ENCODE data around the gene TBCD.
"Not testable (repeated sequence)": the region's sequence is repeated elsewhere in the genome, so short reads cannot be mapped to it uniquely, and the experiment has no call there.

TBCD gene

DNA sequence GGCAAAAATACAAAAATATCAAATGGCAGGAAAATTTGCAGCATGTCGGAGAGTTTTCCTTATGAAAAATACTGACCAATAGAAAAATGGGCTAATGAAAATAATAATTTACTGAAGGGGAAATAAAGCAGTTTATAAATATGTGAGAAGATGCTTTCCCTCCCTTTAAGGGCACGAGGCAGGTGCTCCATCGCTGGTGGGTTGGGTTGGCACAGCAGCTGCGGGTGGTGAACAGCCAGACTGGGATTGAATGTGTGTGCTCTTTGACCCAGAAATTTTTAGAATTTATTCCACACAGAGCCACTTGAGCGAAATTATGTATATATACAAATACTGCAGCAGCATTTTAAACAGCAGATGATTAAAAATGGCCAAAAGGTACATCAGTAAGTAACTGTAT lies 197.1 kb downstream of the TBCD start:
- Histone ChIP-seq H3K36me3 (ENCODE audit: control insufficient read depth, insufficient read depth, low read length) (peaks cover 6% of the 10 kb centered on the region; the same call in 1 of the 2 replicates), H3K4me1 (ENCODE audit: control insufficient read depth, insufficient read depth, low read length) (no peaks in the 10 kb centered on the region), H3K27me3 (ENCODE audit: control insufficient read depth, insufficient read depth, low read length) (no peaks in the 10 kb centered on the region), H3K9me3 (ENCODE audit: control insufficient read depth, insufficient read depth, low read length) (peaks cover 23% of the 10 kb centered on the region), H3K4me3 (ENCODE audit: low read length) (no peak overlapping the region), H3K27ac (ENCODE audit: low read length) (no peak overlapping the region)
- no CpG with 5 or more reads among the region's 5 CpGs for WGBS (ENCODE audit: insufficient coverage, insufficient read length)
- DNase-seq (ENCODE audit: low read depth, low spot score) = no peak

DNA sequence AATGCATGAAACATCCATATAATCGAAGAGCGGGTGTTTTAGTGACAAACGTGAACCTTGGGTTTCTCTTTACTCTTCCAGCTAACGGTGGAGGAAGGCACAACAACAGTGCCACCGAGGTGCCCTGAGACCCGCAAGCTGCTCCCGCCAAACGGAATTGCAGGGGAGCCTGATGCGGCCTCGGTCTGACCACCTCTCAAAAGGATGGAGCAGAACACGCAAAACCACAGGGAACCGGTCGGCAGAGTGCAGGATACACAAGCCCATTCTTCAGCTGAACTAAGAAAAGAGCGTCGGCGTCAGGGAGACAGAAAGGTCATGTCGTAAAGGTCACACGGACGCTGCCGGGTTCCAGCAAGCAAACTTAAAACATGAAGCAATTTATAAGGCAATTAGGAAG lies 197.5 kb downstream of the TBCD start:
- H3K27me3 ChIP-seq (ENCODE audit: control insufficient read depth, insufficient read depth, low read length) = no peaks in the 10 kb centered on the region
- no CpG with 5 or more reads among the region's 20 CpGs for WGBS (ENCODE audit: insufficient coverage, insufficient read length)
- DNase-seq (ENCODE audit: low read depth, low spot score) = no peak
- H3K4me1 ChIP-seq (ENCODE audit: control insufficient read depth, insufficient read depth, low read length) = no peaks in the 10 kb centered on the region
- H3K4me3 ChIP-seq (ENCODE audit: low read length) = no peak overlapping the region
- peaks cover 21% of the 10 kb centered on the region for H3K9me3 ChIP-seq (ENCODE audit: control insufficient read depth, insufficient read depth, low read length)
- H3K27ac ChIP-seq (ENCODE audit: low read length) = no peak overlapping the region
- peaks cover 6% of the 10 kb centered on the region; the same call in 1 of the 2 replicates for H3K36me3 ChIP-seq (ENCODE audit: control insufficient read depth, insufficient read depth, low read length)

DNA sequence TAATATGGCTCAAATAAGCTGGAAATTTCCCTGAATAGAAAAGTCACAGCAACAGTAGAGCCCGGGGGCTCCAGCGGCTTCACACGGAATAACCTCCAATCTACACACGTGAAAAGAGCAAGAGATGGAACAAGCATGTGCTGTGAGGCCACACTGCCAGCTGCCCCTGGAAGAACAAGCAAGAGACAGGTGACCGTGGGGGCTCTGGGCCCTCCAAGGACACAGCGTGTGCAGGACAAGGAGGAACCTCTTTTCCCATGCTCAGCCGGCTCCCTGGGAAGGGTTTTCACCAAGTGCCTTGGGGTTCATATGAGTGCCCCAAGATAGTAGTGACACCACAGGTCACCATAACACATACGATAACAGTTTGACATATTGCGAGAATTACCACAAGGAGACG lies 198.1 kb downstream of the TBCD start:
- Histone ChIP-seq H3K36me3 (ENCODE audit: control insufficient read depth, insufficient read depth, low read length) (peaks cover 6% of the 10 kb centered on the region; the same call in 1 of the 2 replicates), H3K27ac (ENCODE audit: low read length) (no peak overlapping the region), H3K9me3 (ENCODE audit: control insufficient read depth, insufficient read depth, low read length) (peaks cover 19% of the 10 kb centered on the region), H3K4me1 (ENCODE audit: control insufficient read depth, insufficient read depth, low read length) (no peaks in the 10 kb centered on the region), H3K4me3 (ENCODE audit: low read length) (no peak overlapping the region), H3K27me3 (ENCODE audit: control insufficient read depth, insufficient read depth, low read length) (no peaks in the 10 kb centered on the region)
- WGBS (ENCODE audit: insufficient coverage, insufficient read length) = no CpG with 5 or more reads among the region's 10 CpGs
- no peak for DNase-seq (ENCODE audit: low read depth, low spot score)

DNA sequence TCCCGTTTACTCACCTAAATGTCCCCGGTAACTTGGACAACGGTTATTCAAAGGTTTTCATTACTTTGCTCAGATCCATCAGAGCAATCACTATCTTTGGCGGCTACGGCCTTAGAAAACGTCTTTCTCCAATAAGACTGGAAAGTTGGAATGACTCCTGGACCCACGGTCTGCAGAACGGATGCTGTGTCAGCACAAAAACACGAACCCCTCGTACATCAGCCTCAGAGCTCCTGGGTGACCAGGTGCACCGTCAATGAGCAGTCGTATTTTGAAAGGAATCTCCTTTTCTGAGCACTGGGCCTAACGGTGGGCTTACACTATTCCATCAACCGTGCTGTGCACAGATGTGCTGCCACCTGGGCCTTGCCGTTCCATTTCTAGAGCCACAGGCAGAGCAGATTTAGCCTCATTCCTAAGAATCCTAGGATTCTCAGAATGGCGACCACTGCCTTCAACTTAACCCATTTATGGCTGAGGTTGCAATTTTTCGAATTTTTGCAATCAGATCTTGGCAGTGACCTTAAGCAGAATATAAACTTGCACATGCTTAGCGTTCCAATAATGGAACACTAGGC lies 198.7 kb downstream of the TBCD start:
- DNase-seq (ENCODE audit: low read depth, low spot score) = no peak
- H3K27me3 ChIP-seq (ENCODE audit: control insufficient read depth, insufficient read depth, low read length) = no peaks in the 10 kb centered on the region
- H3K36me3 ChIP-seq (ENCODE audit: control insufficient read depth, insufficient read depth, low read length) = peaks cover 6% of the 10 kb centered on the region; the same call in 1 of the 2 replicates
- no peaks in the 10 kb centered on the region for H3K4me1 ChIP-seq (ENCODE audit: control insufficient read depth, insufficient read depth, low read length)
- peaks cover 18% of the 10 kb centered on the region for H3K9me3 ChIP-seq (ENCODE audit: control insufficient read depth, insufficient read depth, low read length)
- H3K27ac ChIP-seq (ENCODE audit: low read length) = no peak overlapping the region
- no peak overlapping the region for H3K4me3 ChIP-seq (ENCODE audit: low read length)
- WGBS (ENCODE audit: insufficient coverage, insufficient read length) = no CpG with 5 or more reads among the region's 18 CpGs

GRCh38 chr17:82952019-82952418 lies 200.2 kb downstream of the TBCD start:
- H3K27me3 ChIP-seq (ENCODE audit: control insufficient read depth, insufficient read depth, low read length) = no peaks in the 10 kb centered on the region
- peaks cover 6% of the 10 kb centered on the region; the same call in 1 of the 2 replicates for H3K36me3 ChIP-seq (ENCODE audit: control insufficient read depth, insufficient read depth, low read length)
- H3K27ac ChIP-seq (ENCODE audit: low read length) = no peak overlapping the region
- DNase-seq (ENCODE audit: low read depth, low spot score) = no peak
- H3K9me3 ChIP-seq (ENCODE audit: control insufficient read depth, insufficient read depth, low read length) = peaks cover 18% of the 10 kb centered on the region
- no CpG with 5 or more reads among the region's 13 CpGs for WGBS (ENCODE audit: insufficient coverage, insufficient read length)
- no peak overlapping the region for H3K4me3 ChIP-seq (ENCODE audit: low read length)
- H3K4me1 ChIP-seq (ENCODE audit: control insufficient read depth, insufficient read depth, low read length) = no peaks in the 10 kb centered on the region

DNA sequence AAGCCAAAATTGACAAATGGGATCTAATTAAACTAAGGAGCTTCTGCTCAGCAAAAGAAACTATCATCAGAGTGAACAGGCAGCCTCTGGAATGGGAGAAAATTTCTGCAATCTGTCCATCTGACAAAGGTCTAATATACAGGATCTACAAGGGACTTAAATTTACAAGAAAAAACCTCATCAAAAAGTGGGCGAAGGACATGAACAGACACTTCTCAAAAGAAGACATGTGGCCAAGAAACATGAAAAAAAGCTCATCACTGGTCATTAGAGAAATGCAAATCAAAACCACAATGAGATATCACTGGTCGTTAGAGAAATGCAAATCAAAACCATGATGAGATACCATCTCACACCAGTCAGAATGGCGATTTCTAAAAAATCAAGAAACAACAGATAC lies 203.2 kb downstream of the TBCD start:
- H3K27ac ChIP-seq (ENCODE audit: low read length); DNase-seq (ENCODE audit: low read depth, low spot score); H3K4me1 ChIP-seq (ENCODE audit: control insufficient read depth, insufficient read depth, low read length); H3K4me3 ChIP-seq (ENCODE audit: low read length); H3K27me3 ChIP-seq (ENCODE audit: control insufficient read depth, insufficient read depth, low read length); H3K9me3 ChIP-seq (ENCODE audit: control insufficient read depth, insufficient read depth, low read length); H3K36me3 ChIP-seq (ENCODE audit: control insufficient read depth, insufficient read depth, low read length): not testable (repeated sequence)
- no CpG with 5 or more reads among the region's 3 CpGs for WGBS (ENCODE audit: insufficient coverage, insufficient read length)

DNA sequence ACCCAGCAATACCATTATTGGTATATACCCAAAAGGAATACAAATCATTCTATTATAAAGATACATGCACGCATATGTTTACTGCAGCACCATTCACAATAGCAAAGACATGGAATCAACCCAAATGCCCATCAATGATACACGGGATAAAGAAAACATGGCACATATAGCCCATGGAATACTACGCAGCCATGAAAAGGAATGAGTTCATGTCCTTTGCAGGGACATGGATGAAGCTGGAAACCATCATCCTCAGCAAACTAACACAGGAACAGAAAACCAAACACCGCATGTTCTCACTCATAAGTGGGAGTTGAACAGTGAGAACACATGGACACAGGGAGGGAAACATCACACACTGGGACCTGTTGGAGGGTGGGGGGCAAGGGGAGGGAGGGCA lies 203.8 kb downstream of the TBCD start:
- H3K9me3 ChIP-seq (ENCODE audit: control insufficient read depth, insufficient read depth, low read length); H3K4me1 ChIP-seq (ENCODE audit: control insufficient read depth, insufficient read depth, low read length); DNase-seq (ENCODE audit: low read depth, low spot score); H3K36me3 ChIP-seq (ENCODE audit: control insufficient read depth, insufficient read depth, low read length); H3K4me3 ChIP-seq (ENCODE audit: low read length); H3K27me3 ChIP-seq (ENCODE audit: control insufficient read depth, insufficient read depth, low read length); H3K27ac ChIP-seq (ENCODE audit: low read length): not testable (repeated sequence)
- WGBS (ENCODE audit: insufficient coverage, insufficient read length) = no CpG with 5 or more reads among the region's 4 CpGs

GRCh38 chr17:82956146-82956725 lies 204.4 kb downstream of the TBCD start:
- Histone ChIP-seq H3K36me3 (ENCODE audit: control insufficient read depth, insufficient read depth, low read length) (peaks cover 8% of the 10 kb centered on the region), H3K4me1 (ENCODE audit: control insufficient read depth, insufficient read depth, low read length) (no peaks in the 10 kb centered on the region), H3K27ac (ENCODE audit: low read length) (no peak overlapping the region), H3K9me3 (ENCODE audit: control insufficient read depth, insufficient read depth, low read length) (peaks cover 2% of the 10 kb centered on the region), H3K27me3 (ENCODE audit: control insufficient read depth, insufficient read depth, low read length) (no peaks in the 10 kb centered on the region), H3K4me3 (ENCODE audit: low read length) (no peak overlapping the region)
- DNase-seq (ENCODE audit: low read depth, low spot score) = no peak
- no CpG with 5 or more reads among the region's 18 CpGs for WGBS (ENCODE audit: insufficient coverage, insufficient read length)

DNA sequence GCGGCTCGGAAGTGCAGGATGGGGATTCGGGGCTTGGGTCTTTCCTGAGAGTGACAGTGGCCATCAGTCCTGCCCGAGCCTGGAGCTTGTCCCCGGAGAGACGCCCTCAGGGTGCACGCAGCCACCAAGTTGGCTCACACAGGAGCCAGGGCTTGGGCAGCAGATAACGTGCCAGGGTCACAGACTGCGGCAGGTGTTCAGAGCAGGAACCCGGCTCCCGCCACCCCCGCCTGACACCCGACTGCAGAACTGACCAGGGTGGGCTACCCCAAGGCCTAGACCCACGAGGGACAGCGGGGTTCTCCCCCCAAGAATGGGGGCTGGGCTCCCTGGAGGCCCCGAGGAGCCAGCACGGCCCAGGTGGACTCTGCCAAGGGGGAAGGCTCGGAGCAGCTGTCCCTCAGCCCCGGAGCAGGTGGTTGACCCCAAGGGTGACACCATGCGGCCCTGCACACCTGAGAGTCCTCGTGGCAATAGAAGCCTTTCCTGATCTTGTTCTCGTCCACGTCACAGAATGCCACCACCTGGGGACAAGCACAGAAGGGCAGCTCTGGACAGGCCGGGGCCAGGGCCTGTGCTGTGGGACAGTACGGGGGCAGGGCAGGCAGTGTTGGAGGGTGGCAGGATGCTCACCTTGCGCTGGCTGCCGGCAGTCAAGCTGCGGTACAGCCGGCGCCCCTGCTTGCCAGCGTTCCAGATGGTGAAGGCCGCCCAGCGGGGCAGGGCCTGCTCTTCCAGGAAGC lies 205.0 kb downstream of the TBCD start:
- no peak for DNase-seq (ENCODE audit: low read depth, low spot score)
- Histone ChIP-seq H3K4me3 (ENCODE audit: low read length) (no peak overlapping the region), H3K9me3 (ENCODE audit: control insufficient read depth, insufficient read depth, low read length) (no peaks in the 10 kb centered on the region; the same call in 1 of the 2 replicates), H3K27ac (ENCODE audit: low read length) (no peak overlapping the region), H3K27me3 (ENCODE audit: control insufficient read depth, insufficient read depth, low read length) (no peaks in the 10 kb centered on the region), H3K36me3 (ENCODE audit: control insufficient read depth, insufficient read depth, low read length) (peaks cover 6% of the 10 kb centered on the region), H3K4me1 (ENCODE audit: control insufficient read depth, insufficient read depth, low read length) (no peaks in the 10 kb centered on the region)
- WGBS (ENCODE audit: insufficient coverage, insufficient read length) = no CpG with 5 or more reads among the region's 33 CpGs

DNA sequence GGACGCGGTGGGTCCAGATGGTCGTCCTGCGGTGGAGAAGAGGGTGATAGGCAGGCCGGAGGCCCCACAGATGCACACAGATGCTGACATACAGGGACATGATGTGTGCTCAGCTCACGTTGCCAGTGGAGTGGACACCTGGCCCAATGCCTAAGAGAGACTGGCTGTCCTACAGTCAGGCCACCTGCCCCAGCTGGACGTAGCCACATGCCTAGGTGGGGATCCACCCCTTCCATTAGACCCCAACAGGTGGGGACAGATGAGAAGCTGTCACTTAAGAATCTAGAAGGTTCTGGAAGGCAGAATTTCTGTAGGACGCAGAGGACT lies 205.6 kb downstream of the TBCD start:
- Histone ChIP-seq H3K27me3 (ENCODE audit: control insufficient read depth, insufficient read depth, low read length) (no peaks in the 10 kb centered on the region), H3K4me1 (ENCODE audit: control insufficient read depth, insufficient read depth, low read length) (no peaks in the 10 kb centered on the region), H3K9me3 (ENCODE audit: control insufficient read depth, insufficient read depth, low read length) (no peaks in the 10 kb centered on the region), H3K27ac (ENCODE audit: low read length) (no peak overlapping the region), H3K36me3 (ENCODE audit: control insufficient read depth, insufficient read depth, low read length) (peaks cover 5% of the 10 kb centered on the region; the same call in 1 of the 2 replicates), H3K4me3 (ENCODE audit: low read length) (no peak overlapping the region)
- no CpG with 5 or more reads among the region's 8 CpGs for WGBS (ENCODE audit: insufficient coverage, insufficient read length)
- no peak for DNase-seq (ENCODE audit: low read depth, low spot score)

All from iPS DF 6.9 (cell line).